NB4 (cell line): Measurements from ENCODE around the gene HAAO.

Source experiments
- POLR2A ChIP-seq: IDR thresholded peaks from 2 replicates; pipeline ENCODE4 v1.6.1; 2011; ENCODE audit warnings: mild to moderate bottlenecking; ENCODE audit not compliant: insufficient read length; ENCODE audit errors: extremely low read depth
- TF ChIP-seq, protein P1 (sequence below): IDR thresholded peaks from one replicate; pipeline ENCODE4 v1.5.1; 2012; ENCODE audit warnings: low read depth, low read length
- TF ChIP-seq, protein P2 (sequence below): IDR thresholded peaks from 2 replicates; pipeline ENCODE4 v1.6.1; 2011; ENCODE audit warnings: low read depth, low read length

DNA sequence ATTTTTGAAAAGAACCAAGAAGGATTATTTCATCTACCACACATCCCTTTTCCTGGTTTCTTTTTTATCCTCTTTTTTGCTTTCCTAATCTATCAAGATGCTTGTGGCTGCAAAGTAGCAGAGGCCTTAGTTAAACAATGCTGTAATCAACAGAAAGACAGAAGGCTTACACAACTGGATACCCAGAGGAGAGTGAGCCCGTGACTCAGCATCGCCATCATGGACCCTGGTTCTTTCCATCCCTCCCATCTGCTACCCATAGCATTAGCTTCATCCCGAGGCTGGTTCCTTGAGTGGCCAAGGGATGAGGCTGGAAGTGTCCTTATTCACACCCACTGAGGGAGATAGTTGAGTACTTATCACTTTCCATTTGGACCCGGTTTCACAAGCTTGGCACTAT is 7.5 kb upstream of the HAAO start:
- TF ChIP-seq, protein P1, sequence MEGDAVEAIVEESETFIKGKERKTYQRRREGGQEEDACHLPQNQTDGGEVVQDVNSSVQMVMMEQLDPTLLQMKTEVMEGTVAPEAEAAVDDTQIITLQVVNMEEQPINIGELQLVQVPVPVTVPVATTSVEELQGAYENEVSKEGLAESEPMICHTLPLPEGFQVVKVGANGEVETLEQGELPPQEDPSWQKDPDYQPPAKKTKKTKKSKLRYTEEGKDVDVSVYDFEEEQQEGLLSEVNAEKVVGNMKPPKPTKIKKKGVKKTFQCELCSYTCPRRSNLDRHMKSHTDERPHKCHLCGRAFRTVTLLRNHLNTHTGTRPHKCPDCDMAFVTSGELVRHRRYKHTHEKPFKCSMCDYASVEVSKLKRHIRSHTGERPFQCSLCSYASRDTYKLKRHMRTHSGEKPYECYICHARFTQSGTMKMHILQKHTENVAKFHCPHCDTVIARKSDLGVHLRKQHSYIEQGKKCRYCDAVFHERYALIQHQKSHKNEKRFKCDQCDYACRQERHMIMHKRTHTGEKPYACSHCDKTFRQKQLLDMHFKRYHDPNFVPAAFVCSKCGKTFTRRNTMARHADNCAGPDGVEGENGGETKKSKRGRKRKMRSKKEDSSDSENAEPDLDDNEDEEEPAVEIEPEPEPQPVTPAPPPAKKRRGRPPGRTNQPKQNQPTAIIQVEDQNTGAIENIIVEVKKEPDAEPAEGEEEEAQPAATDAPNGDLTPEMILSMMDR, result no peak
- TF ChIP-seq POLR2A, result no peak
- TF ChIP-seq, protein P2, sequence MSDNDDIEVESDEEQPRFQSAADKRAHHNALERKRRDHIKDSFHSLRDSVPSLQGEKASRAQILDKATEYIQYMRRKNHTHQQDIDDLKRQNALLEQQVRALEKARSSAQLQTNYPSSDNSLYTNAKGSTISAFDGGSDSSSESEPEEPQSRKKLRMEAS, result no peak
